Measurements from ENCODE around the gene FLNC. TPM values are rescaled to one million over a fixed set of nuclear protein-coding genes. Genes with fewer than 3 reads are reported as not detected.

Gene FLNC
- total RNA-seq, 4 donors from 2014 or later = 16.5 to 126 (median 105) TPM

DNA sequence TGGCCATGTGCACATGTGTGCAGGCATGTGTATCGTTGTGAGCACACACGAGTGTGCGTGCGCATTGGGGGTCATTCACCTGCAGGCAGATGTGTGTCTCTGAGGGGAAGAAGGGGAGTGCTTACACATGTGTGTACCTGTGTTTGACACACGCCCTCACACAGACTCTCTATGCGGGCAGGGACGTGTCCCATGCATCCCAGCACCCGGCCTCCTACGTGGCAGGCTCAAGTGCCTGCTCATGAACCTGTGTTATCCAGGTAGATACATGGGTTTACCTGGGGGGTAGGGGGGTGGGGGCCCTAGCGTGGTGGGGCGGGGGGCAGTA is 61.7 kb downstream of the FLNC start:
- Histone ChIP-seq H3K36me3 (no peaks in the 10 kb centered on the region), H3K27ac (no peak overlapping the region), H3K9me3 (no peaks in the 10 kb centered on the region), H3K27me3 (peaks cover 0 to 4% of the 10 kb centered on the region in 2 donors), H3K4me3 (no peak overlapping the region), H3K4me1 (no peaks in the 10 kb centered on the region)
- no peak for TF ChIP-seq POLR2A (IDR thresholded peaks at IDR 0.05)
- TF ChIP-seq, protein P1, sequence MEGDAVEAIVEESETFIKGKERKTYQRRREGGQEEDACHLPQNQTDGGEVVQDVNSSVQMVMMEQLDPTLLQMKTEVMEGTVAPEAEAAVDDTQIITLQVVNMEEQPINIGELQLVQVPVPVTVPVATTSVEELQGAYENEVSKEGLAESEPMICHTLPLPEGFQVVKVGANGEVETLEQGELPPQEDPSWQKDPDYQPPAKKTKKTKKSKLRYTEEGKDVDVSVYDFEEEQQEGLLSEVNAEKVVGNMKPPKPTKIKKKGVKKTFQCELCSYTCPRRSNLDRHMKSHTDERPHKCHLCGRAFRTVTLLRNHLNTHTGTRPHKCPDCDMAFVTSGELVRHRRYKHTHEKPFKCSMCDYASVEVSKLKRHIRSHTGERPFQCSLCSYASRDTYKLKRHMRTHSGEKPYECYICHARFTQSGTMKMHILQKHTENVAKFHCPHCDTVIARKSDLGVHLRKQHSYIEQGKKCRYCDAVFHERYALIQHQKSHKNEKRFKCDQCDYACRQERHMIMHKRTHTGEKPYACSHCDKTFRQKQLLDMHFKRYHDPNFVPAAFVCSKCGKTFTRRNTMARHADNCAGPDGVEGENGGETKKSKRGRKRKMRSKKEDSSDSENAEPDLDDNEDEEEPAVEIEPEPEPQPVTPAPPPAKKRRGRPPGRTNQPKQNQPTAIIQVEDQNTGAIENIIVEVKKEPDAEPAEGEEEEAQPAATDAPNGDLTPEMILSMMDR (IDR thresholded peaks at IDR 0.05) = no peak
- intact Hi-C loops (cut with DNase I; ENCODE audit: low total_unique reads) = no loop called here
- DNase-seq = no peak

DNA sequence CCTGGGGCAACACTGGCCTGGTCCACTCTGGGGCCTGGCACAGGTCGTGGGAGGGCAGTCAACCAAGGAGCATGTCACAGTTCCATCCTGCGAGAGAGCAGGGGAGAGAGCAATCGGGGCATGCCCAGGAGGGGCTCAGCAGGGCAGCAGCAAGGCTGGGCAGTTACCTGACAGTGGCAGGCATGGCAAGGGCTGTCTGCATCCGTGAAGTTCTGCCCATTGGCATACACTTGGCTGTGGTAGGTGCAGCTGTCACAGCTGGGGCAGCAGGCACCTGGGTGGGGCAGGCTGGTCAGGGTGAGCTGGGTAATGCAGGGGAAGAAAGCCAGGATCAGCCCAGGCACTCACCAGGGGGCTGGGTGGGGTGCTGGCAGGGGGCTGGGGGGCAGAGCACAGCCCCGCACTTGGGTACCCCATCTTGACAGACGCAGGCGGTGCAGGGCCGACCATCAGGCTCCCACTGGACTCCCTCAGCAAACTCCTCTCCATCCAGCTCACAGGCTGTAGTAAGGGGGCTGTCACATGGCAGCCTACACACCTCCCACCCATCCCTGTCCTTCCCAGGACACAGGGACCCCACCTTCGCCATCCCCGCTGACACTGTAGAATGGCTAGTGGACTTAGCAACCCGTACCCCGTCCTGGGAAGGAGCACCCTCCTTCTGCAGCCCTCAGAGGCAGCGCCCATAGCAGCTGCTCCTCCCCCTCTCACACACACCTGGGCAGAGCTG is 62.5 kb downstream of the FLNC start:
- Histone ChIP-seq H3K27ac (no peak overlapping the region), H3K4me3 (no peak overlapping the region), H3K36me3 (no peaks in the 10 kb centered on the region), H3K27me3 (peaks cover 0 to 4% of the 10 kb centered on the region in 2 donors), H3K4me1 (no peaks in the 10 kb centered on the region), H3K9me3 (no peaks in the 10 kb centered on the region)
- TF ChIP-seq, protein P1 (IDR thresholded peaks at IDR 0.05) = no peak
- DNase-seq = no peak
- intact Hi-C loops (cut with DNase I; ENCODE audit: low total_unique reads) = no loop called here

DNA sequence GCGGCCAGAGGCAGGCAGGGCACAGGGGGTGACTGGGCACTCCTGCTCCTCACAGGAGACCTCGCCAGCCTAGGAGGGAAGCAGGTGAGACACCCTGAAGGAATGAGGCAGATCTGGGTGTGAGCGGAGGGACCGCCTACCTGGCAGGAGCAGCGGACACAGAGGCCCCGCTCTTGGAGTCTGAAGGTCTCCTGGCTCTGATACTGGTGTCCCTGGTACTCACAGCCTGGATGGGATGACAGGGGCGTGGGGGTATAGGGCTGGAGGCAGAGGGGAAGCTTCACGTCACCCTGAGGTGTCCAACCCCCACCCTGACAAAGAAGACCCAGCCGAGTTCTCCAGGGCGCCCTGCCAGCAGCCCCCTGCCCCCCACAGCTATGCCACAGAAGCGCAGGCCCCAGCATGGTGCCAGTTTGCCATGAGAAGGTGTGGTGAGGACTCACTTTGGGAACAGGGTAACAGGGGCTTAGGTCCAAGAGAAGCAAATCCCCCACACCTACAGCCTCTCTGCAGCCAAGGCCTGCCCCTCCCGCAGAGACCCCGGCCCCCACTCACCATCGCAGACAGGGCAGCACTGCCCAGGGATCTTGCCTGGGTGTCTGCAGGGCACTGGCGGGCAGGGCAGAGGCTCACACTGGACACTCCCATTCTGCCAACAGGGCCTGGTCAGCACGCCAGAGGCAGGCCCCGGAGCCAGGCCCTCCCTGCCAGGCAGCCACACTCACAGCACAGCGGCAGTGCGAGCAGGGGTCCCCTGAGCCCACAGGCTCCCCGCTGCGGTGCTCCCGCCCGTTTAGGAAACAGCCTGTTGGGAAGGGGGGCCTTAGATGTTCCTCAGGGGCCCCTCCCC is 63.3 kb downstream of the FLNC start:
- peaks cover 0 to 4% of the 10 kb centered on the region in 2 donors for H3K27me3 ChIP-seq
- H3K4me1 ChIP-seq = no peaks in the 10 kb centered on the region
- TF ChIP-seq, protein P1 (IDR thresholded peaks at IDR 0.05) = no peak
- TF ChIP-seq POLR2A (IDR thresholded peaks at IDR 0.05) = no peak
- no peaks in the 10 kb centered on the region for H3K9me3 ChIP-seq
- no peaks in the 10 kb centered on the region for H3K36me3 ChIP-seq
- H3K27ac ChIP-seq = no peak overlapping the region
- no peak overlapping the region for H3K4me3 ChIP-seq
- no peak for DNase-seq
- intact Hi-C loops (cut with DNase I; ENCODE audit: low total_unique reads) = no loop called here

DNA sequence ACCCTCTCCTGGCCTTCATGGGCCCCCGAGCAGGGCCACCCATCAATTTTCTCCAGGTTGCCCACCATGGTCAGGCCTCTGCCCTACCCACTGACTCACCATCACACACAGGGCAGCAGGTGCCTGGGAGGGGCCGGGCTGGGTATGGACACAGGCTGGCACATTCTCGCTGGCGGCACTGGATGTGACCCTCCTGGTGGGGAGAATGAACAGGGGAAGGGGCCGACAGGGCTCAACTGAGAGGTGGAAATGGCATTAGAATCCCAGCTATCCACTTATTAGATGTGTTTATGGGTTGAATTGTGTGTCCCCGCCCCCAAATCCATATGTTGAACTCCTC is 63.9 kb downstream of the FLNC start:
- Histone ChIP-seq H3K27ac (no peak overlapping the region), H3K9me3 (no peaks in the 10 kb centered on the region), H3K4me1 (no peaks in the 10 kb centered on the region), H3K36me3 (no peaks in the 10 kb centered on the region), H3K27me3 (peaks cover 0 to 4% of the 10 kb centered on the region in 2 donors), H3K4me3 (no peak overlapping the region)
- DNase-seq = no peak
- intact Hi-C loops (cut with DNase I; ENCODE audit: low total_unique reads) = no loop called here
- no peak for TF ChIP-seq POLR2A (IDR thresholded peaks at IDR 0.05)
- TF ChIP-seq, protein P1 (IDR thresholded peaks at IDR 0.05) = no peak

DNA sequence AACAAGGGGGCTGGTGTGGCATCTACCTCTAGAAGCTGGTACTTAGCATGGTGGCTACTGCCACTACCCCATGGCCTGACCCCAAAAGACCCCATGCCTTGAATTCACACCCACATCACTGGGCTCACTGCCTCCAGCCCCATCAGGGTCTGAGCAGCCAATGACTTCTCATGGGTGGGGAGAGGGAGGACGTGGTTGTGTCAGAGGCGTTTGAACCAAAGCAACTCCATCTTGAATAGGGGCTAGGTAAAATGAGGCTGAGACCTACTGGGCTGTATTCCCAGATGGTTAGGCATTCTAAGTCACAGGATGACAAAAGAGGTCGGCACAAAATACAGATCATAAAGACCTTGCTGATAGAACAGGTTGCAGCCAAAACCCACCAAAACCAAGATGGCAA is 65.1 kb downstream of the FLNC start:
- Histone ChIP-seq H3K27ac (no peak overlapping the region), H3K27me3 (peaks cover 0 to 4% of the 10 kb centered on the region in 2 donors), H3K4me1 (no peaks in the 10 kb centered on the region), H3K36me3 (no peaks in the 10 kb centered on the region), H3K9me3 (no peaks in the 10 kb centered on the region), H3K4me3 (no peak overlapping the region)
- intact Hi-C loops (cut with DNase I; ENCODE audit: low total_unique reads) = no loop called here
- TF ChIP-seq POLR2A (IDR thresholded peaks at IDR 0.05) = no peak
- TF ChIP-seq, protein P1 (IDR thresholded peaks at IDR 0.05) = no peak
- DNase-seq = no peak

Data from uterus (tissue), 4 donors.